ENCODE results near the gene LMTK3. TPM values are rescaled to one million over a fixed set of nuclear protein-coding genes. Genes with fewer than 3 reads are reported as not detected.

Gene LMTK3
- total and polyA plus RNA-seq, 9 of the 15 experiments (the other 6 are each of a cell fraction or from before 2014, with no cell fraction given): 0.35 to 12.3 (median 2.0) TPM; not detected in 2

DNA sequence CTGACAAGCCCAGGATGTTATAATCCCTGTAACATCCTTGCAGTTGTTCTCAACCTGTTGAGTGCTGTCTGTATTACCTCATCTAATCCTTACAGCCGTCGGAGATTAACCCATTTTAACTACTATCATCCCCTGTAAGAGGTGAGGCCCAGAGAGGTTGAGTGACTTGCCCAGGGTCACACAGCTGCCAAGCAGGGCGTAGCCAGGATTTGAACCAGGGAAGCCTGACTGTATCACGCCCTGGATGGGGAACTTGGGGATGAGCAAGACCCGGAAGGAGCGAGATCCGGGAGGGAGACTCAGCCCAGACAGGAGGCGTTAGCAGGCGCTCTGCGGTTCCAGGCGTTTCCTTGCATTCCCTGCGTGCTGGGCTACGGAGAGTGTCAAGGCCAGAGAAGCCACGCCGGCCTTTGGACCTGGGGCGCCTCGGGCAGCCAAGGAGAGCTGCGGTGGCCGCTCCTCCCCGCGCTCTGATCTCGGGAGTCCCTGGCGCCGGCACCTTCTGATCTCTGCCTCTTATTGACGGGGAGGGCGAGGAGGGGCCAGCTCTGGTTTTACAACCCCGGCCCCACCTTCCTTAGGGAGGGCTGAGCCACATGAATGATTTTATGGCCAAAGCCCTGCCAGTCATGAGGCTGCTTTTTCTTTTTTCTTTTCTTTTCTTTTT is 46.5 kb upstream of the LMTK3 start (continued):
- TF ChIP-seq MEF2D (tag; conservative IDR thresholded peaks at IDR 0.05; ENCODE audit: low read depth): no peak
- TF ChIP-seq OTX1 (CRISPR knock-in tag; IDR thresholded peaks at IDR 0.05): no peak
- TF ChIP-seq, protein P1, sequence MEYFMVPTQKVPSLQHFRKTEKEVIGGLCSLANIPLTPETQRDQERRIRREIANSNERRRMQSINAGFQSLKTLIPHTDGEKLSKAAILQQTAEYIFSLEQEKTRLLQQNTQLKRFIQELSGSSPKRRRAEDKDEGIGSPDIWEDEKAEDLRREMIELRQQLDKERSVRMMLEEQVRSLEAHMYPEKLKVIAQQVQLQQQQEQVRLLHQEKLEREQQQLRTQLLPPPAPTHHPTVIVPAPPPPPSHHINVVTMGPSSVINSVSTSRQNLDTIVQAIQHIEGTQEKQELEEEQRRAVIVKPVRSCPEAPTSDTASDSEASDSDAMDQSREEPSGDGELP (CRISPR knock-in tag; IDR thresholded peaks at IDR 0.05; ENCODE audit: borderline replicate concordance): no peak
- no peak for TF ChIP-seq ZNF212 (CRISPR knock-in tag; IDR thresholded peaks at IDR 0.05)

DNA sequence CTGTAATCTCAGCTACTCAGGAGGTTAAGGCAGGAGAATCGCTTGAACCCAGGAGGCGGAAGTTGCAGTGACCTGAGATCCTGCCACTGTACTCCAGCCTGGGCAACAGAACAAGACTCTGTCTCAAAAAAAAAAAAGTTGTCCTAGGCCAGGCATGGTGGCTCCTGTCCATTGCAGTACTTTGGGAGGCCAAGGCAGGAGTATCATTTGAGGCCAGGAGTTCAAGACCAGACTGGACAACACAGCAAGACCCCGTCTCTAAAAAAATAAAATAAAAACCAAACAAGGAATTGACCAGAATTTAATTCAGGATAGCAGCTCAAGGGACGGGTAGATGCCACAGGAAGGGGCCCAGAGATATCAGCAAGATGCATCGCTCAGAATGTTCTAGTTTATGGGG is 45.2 kb upstream of the LMTK3 start:
- ATAC-seq: no peak
- ChIA-PET POLR2A (no interaction called here), CTCF (ENCODE audit: low intra/inter-chr PET ratio) (no interaction called here)
- Histone ChIP-seq H3K27me3 (ENCODE audit: control insufficient read depth in 2 of 2, insufficient read depth in 2 of 2, low read length in 2 of 2) (peaks cover 0 to 1% of the 10 kb centered on the region in 2 experiments; a peak in 1 of 5 replicates), H3K4me1 (replicated peaks in 1 of 2; ENCODE audit: control insufficient read depth in 2 of 2, insufficient read depth in 2 of 2, low read length in 2 of 2) (peaks cover 8 to 22% of the 10 kb centered on the region in 2 experiments; a peak in 3 of 5 replicates), H3K4me3 (no peak overlapping the region), H3K4me2 (ENCODE audit: insufficient read depth, low read length) (no peak overlapping the region), H3K27ac (ENCODE audit: extremely low read depth, low read depth, low read length) (no peak overlapping the region), H3K9ac (ENCODE audit: insufficient read depth in 1 of 2, low read depth in 2 of 2, low read length in 2 of 2) (no peak overlapping the region), H3K9me1 (ENCODE audit: control insufficient read depth, insufficient read depth, low read length) (no peaks in the 10 kb centered on the region), H3K36me3 (ENCODE audit: control insufficient read depth, insufficient read depth, low read length) (no peaks in the 10 kb centered on the region), H3K79me2 (ENCODE audit: control insufficient read depth, insufficient read depth, low read length) (no peaks in the 10 kb centered on the region), H2AFZ (ENCODE audit: low read depth, low read length) (no peak overlapping the region), H3K9me3 (replicated peaks; ENCODE audit: control insufficient read depth, insufficient read depth, low read depth, low read length) (no peaks in the 10 kb centered on the region), H4K20me1 (replicated peaks; ENCODE audit: control insufficient read depth, insufficient read depth, low read length) (no peaks in the 10 kb centered on the region)
- in situ Hi-C loops (cut with MboI) (no loop called here), intact Hi-C loops (cut with micrococcal nuclease) (no loop called here)
- 88% methylated on average over 5 of the region's 5 CpGs for WGBS (ENCODE audit: insufficient coverage, low coverage, missing lambda C conversion rate)
- DNase-seq (ENCODE audit: extremely low read depth in 1 of 4, low spot score in 3 of 4): no peak
- BruUV-seq (replicated peaks): no TSS peak
- no peak for FAIRE-seq
- TF ChIP-seq KDM1A (IDR thresholded peaks at IDR 0.05) (0 out of 4 replicates have a peak, but pooled peaks of 1 of the 2 experiments have one; percentile 14), RBM25 (IDR thresholded peaks at IDR 0.05; ENCODE audit: low read depth, low read length, severe bottlenecking) (peak; percentile 55), RFX1 (IDR thresholded peaks at IDR 0.05) (no peak), POLR3G (IDR thresholded peaks at IDR 0.05; ENCODE audit: extremely low read depth, insufficient read length, insufficient replicate concordance) (no peak), ZNF121 (CRISPR knock-in tag; conservative IDR thresholded peaks at IDR 0.05) (peak; percentile 99), BCOR (IDR thresholded peaks at IDR 0.05) (peak; percentile 72), ZNF586 (CRISPR knock-in tag; conservative IDR thresholded peaks at IDR 0.05) (no peak), FOXA3 (CRISPR knock-in tag; conservative IDR thresholded peaks at IDR 0.05 in 1 of 2, IDR thresholded peaks at IDR 0.05 in 1 of 2) (no peak)
